ENCODE results near the gene RGS7.
A peak's percentile ranks its signal among the peaks of the same experiment; 100 is the strongest.
"Not testable (repeated sequence)": the region's sequence is repeated elsewhere in the genome, so short reads cannot be mapped to it uniquely, and the experiment has no call there.

RGS7 gene

DNA sequence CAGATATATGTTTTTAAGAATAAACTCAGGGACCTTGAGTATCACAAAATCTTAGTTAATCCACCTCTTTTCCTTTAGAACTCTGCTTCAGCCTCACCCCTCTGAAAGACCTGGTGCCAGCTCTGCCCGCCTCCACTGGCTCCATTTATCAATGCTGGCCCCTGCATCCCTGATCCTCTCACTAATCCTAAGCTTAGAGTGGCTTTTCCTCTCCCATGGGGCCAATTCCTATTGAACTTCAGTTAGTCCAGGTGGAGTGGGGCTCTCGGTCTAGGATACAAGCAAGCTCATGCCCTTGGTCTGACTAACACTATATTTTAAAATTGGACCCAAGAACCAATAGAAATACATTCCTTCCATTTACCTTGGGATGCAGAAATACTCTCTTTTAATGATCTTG is 87.0 kb downstream of the RGS7 start:
- no peak for DNase-seq

GRCh38 chr1:241269116-241269515 is 87.9 kb downstream of the RGS7 start:
- no peak for DNase-seq

GRCh38 chr1:241266121-241266520 is 90.9 kb downstream of the RGS7 start:
- DNase-seq: no peak

GRCh38 chr1:241265428-241265827 is 91.6 kb downstream of the RGS7 start:
- no peak for DNase-seq

DNA sequence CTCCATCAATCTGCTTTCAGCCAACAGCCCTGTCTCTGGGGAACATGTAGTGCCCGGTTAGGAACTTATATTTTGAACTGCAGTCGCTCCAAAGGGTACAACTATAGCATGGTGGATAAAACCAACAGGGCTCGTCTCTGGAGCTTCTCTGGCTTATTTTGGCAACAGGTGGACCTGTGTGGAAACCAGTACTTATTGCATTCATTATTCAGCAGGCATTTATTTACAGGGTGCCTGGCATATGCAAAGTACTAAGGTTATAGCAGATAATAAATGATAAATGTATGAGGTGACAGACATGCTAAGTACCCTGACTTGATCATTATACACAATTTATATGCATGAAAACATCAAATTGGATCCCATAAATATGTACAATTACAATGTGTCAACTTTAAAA is 93.7 kb downstream of the RGS7 start:
- no peak for DNase-seq

GRCh38 chr1:241253471-241253870 is 103.5 kb downstream of the RGS7 start:
- DNase-seq: peak; percentile 53

GRCh38 chr1:241250465-241250864 is 106.5 kb downstream of the RGS7 start:
- no peak for DNase-seq

DNA sequence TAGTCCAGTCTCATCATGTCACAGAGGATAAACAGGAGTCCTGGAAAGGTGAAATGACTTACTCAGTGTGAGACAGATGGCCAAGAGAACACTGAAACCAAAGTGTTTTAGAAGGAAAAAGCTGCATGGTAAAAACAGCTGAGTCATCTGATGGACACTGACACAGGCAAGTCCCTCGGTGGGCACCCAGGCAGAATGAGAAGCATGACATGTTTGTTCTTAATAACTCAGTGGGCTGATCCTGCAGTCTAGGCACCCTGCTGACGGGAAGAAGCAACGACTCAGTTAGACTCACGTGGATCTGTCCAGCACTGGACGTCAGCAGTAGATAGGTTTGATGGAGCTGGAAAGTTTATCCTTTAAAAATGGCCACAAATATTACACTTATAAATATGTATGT is 116.9 kb downstream of the RGS7 start:
- no peak for DNase-seq

- no peak for DNase-seq
These were observed 119.1 kb downstream of the RGS7 start for GRCh38 chr1:241237873-241238272.

GRCh38 chr1:241235256-241235897 is 121.6 kb downstream of the RGS7 start:
- no peak for DNase-seq

DNA sequence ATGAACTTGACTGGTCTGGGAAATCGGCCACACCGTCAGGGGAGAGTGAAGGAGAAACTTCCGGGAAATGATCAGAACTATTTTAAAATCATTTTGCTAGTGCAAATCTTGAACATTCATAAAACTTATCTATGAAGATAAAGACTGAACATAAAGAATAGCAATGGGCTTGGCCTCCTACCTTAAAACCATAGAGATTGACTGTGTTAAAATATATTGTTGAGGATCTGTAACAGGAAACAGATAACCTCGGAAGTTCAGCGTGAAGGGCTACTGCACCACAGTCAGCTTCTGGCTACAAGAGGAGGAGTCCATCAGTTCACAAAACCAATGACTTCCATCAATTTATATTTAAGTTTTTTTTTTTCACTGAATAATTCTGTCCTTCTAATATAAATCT is 127.3 kb downstream of the RGS7 start:
- DNase-seq: no peak

- DNase-seq: no peak
These were observed 127.8 kb downstream of the RGS7 start for GRCh38 chr1:241229216-241229615.

- DNase-seq: no peak
These were observed 128.7 kb downstream of the RGS7 start for GRCh38 chr1:241228339-241228738.

DNA sequence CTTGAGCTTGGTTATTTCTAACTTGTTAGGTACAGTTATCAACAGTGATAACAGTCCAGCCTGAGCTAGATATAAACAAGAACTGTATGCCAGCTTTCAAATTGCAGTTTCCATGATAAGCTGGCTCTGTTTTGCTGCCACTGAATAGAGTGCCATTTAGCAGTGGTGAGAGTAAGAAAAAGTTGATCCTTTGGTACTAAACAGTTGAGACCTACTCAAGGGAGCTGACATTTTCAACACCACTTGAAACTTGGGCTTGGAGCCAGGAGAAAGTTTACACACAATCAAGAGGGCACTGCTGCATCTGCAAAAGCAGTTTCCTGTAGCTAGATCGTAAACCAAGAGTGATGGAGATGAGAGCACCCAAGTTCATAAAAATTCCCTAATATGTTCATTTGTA is 131.3 kb downstream of the RGS7 start:
- DNase-seq: no peak

GRCh38 chr1:241224189-241224588 is 132.8 kb downstream of the RGS7 start:
- not testable (repeated sequence) for DNase-seq

DNA sequence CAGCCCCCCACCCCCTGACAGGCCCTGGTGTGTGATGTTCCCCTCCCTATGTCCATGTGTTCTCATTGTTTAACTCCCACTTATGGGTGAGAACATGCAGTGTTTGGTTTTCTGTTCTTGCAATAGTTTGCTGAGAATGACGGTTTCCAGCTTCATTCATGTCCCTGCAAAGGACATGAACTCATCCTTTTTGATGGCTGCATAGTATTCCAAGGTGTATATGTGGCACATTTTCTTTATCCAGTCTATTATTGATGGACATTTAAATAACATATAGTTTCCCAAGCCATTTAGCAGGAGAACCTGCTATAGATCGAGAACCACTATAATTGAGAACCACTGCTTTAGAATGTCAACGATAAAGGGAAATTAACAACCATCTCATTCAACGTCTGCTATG is 134.2 kb downstream of the RGS7 start:
- not testable (repeated sequence) for DNase-seq

- no peak for DNase-seq
These were observed 135.7 kb downstream of the RGS7 start for GRCh38 chr1:241221319-241221718.

DNA sequence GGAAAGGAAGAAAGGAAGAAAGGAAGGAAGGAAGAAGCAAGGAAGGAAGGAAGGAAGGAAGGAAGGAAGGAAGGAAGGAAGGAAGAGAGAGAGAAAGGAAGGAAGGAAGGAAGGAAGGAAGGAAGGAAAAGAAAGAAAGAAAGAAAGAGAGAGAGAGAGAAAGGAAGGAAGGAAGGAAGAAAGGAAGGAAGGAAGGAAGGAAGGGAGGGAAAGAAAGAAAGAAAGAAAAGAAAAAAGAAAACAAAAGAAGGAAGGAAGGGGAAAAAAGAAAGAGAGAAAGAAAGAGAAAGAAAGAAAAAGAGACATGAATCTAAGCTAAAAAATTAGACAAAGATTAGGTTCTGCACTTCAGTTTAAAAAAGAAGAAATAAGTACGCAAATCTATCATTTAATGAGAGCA is 136.1 kb downstream of the RGS7 start:
- DNase-seq: not testable (repeated sequence)

DNA sequence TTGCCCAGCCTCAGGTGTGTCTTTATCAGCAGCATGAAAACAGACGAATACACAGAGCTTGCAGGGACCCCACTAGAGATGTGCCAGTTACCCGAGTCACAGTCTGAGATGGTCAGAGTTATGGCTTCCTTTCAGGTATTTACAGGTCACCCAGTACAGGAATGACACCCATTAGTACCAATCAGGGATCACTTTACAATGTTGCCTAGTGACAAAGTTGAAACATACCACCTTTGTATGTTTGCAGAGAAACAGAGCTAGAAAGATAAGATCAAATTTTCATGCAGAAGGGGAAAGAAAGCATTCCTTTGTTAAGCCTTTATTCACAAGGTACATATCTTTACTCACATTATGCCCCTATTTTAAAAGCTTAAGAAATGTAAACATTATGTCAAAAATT is 137.6 kb downstream of the RGS7 start:
- DNase-seq: no peak

DNA sequence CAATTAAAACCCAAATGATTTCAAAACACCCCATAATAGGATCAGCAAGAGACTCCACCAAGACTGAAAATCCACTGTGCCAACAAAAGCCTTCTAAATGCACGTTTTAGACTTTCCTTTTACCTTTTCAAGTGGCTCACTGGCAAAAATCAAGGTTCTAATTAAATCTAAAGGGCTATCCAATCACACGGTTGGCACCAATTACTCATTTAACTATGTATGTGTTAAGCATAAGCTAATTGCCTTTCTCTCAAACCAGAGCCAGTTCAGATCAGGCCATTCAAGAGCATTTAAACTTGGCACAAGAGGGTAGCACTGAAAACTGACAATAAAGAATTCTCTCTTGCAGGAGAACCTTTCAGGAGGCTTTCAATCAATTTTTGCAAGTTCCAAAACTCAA is 139.5 kb downstream of the RGS7 start:
- no peak for DNase-seq

DNA sequence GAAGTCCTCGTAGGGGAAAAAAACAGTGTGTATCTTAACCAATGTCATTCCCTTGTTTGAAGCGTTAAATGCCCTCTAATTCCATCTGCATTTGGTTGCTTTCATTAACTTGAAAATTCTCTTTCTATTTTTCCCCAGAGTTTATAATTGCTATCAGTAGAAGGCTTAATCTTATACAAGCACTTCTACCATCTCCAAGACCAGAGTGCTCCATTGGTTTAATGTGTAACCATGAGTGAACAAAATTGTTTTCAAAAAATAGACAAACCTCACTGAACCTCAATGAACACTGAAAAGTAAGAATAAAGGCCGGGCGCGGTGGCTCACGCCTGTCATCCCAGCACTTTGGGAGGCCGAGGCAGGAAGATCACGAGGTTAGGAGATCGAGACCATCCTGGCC is 141.3 kb downstream of the RGS7 start:
- no peak for DNase-seq

DNA sequence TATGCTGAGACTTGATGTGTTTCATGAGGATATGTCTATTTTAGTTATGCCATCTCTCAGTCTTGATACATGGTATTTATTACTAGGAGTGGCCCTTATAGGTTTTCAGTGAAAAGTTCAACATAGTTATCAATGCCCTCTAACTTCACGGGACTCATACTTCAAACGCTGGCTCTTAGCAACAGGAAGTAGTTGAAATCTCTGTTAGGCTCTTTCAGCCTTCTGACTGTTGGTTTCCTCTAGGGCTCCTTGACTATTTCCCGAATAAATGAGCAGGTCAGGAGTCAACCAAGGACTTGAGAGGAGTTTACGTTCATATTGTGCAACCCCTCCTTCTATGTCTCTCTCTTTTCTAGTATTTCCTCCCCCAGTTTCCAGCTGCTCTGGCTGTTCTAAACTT is 141.8 kb downstream of the RGS7 start:
- DNase-seq: no peak

DNA sequence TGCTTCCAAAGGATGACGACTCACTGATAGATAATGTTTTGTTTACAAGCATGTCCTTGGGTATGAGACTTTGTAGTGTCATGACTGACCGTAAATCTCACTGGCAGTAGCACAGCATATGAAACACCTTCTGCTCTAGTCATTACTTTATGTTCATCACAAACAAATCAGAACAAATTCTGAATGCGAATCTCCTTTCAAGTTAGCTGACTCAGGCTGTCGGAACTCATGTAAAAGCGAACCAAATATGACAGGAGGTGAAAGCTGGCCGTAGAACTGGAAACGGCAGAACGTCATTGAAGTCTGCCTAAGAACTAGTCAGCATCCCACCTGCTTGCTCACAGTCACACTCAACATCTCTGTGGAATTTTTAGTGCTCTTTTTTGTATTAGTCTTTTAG is 143.9 kb downstream of the RGS7 start:
- DNase-seq: no peak

DNA sequence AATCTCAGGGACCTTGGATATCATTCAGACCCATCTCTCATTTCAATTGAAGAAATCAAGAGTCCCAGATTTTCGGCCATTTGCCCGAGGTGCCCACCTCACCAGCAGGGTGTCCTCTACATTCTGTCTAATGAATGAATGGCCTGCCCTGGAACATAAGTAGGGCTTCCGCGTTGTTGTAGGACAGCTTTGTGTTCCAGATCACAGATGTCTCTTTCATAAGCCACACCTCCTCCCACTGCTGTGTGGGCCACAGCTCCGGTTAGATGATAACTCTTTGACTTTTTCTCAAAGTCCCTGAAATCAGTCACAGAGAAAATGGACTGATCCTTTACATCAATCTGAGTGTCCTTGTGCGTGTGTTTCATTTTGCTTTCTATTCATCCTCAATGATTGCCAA is 144.4 kb downstream of the RGS7 start:
- DNase-seq: no peak

GRCh38 chr1:241208910-241209379 is 148.1 kb downstream of the RGS7 start:
- no peak for DNase-seq
